ENCODE measurements around the gene VWA5A. TPM values are rescaled to one million over a fixed set of nuclear protein-coding genes. Genes with fewer than 3 reads are reported as not detected.

Gene VWA5A
- polyA plus RNA-seq, 1 donor from 2014 or later = 82.2 TPM

DNA sequence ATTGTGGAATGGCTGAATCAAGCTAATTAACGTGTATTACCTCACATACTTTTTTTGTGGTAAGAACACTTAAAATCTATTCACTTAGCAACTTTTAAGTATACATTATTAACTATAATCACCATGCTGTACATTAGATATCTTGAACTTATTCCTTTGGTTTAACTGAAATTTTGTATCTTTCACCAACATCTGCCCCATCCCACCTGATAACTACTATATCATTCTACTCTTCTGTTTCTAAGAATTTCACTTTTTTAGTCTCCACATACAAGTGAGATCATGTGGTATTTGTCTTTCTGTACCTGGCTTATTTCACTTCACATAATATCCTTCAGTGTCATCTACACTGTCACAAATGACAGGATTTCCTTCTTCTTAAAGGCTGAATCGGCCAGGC is 17.1 kb upstream of the VWA5A start:
- H3K36me3 ChIP-seq (ENCODE audit: insufficient read depth, low read length) = no peaks in the 10 kb centered on the region
- H3K27me3 ChIP-seq (ENCODE audit: insufficient read depth, low read depth, low read length) = no peaks in the 10 kb centered on the region
- H4K20me1 ChIP-seq (ENCODE audit: insufficient read depth) = no peaks in the 10 kb centered on the region
- H3K9me3 ChIP-seq (ENCODE audit: low read length) = no peaks in the 10 kb centered on the region
- H3K27ac ChIP-seq (ENCODE audit: low read length) = no peak overlapping the region
- H3K4me2 ChIP-seq (ENCODE audit: low read length) = no peak overlapping the region
- no peaks in the 10 kb centered on the region for H3F3A ChIP-seq (ENCODE audit: insufficient read depth, low read length, poor library complexity, severe bottlenecking)
- H2AFZ ChIP-seq (ENCODE audit: low read depth, low read length) = no peak overlapping the region
- H3K9ac ChIP-seq (ENCODE audit: low read length) = no peak overlapping the region
- no peaks in the 10 kb centered on the region for H3K9me2 ChIP-seq (ENCODE audit: insufficient read depth, low read length)
- TF ChIP-seq EZH2 (IDR thresholded peaks at IDR 0.05; ENCODE audit: borderline replicate concordance, insufficient read depth, low read length, poor library complexity, severe bottlenecking) (no peak), CTCF (IDR thresholded peaks at IDR 0.05; ENCODE audit: poor library complexity, severe bottlenecking) (no peak), MXI1 (conservative IDR thresholded peaks at IDR 0.05; ENCODE audit: poor library complexity, severe bottlenecking) (no peak), TAF1 (IDR thresholded peaks at IDR 0.05; ENCODE audit: low read depth) (no peak)
- TF ChIP-seq, protein P1, sequence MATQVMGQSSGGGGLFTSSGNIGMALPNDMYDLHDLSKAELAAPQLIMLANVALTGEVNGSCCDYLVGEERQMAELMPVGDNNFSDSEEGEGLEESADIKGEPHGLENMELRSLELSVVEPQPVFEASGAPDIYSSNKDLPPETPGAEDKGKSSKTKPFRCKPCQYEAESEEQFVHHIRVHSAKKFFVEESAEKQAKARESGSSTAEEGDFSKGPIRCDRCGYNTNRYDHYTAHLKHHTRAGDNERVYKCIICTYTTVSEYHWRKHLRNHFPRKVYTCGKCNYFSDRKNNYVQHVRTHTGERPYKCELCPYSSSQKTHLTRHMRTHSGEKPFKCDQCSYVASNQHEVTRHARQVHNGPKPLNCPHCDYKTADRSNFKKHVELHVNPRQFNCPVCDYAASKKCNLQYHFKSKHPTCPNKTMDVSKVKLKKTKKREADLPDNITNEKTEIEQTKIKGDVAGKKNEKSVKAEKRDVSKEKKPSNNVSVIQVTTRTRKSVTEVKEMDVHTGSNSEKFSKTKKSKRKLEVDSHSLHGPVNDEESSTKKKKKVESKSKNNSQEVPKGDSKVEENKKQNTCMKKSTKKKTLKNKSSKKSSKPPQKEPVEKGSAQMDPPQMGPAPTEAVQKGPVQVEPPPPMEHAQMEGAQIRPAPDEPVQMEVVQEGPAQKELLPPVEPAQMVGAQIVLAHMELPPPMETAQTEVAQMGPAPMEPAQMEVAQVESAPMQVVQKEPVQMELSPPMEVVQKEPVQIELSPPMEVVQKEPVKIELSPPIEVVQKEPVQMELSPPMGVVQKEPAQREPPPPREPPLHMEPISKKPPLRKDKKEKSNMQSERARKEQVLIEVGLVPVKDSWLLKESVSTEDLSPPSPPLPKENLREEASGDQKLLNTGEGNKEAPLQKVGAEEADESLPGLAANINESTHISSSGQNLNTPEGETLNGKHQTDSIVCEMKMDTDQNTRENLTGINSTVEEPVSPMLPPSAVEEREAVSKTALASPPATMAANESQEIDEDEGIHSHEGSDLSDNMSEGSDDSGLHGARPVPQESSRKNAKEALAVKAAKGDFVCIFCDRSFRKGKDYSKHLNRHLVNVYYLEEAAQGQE (IDR thresholded peaks at IDR 0.05; ENCODE audit: borderline replicate concordance) = no peak
- no peaks in the 10 kb centered on the region for H3K79me2 ChIP-seq (replicated peaks; ENCODE audit: insufficient read depth, low read length)
- H3K4me3 ChIP-seq (ENCODE audit: low read length) = no peak overlapping the region

- no peak overlapping the region for H3K9ac ChIP-seq (ENCODE audit: low read length)
- TF ChIP-seq EP300 (conservative IDR thresholded peaks at IDR 0.05; ENCODE audit: poor library complexity, severe bottlenecking) (no peak), POLR2AphosphoS5 (IDR thresholded peaks at IDR 0.05) (no peak), RAD21 (conservative IDR thresholded peaks at IDR 0.05) (no peak), SMC3 (conservative IDR thresholded peaks at IDR 0.05; ENCODE audit: poor library complexity) (no peak), TAF1 (IDR thresholded peaks at IDR 0.05; ENCODE audit: low read depth) (no peak), CTCF (IDR thresholded peaks at IDR 0.05; ENCODE audit: poor library complexity, severe bottlenecking) (no peak), MXI1 (conservative IDR thresholded peaks at IDR 0.05; ENCODE audit: poor library complexity, severe bottlenecking) (no peak), EZH2 (IDR thresholded peaks at IDR 0.05; ENCODE audit: borderline replicate concordance, insufficient read depth, low read length, poor library complexity, severe bottlenecking) (no peak)
- TF ChIP-seq, protein P1 (IDR thresholded peaks at IDR 0.05; ENCODE audit: borderline replicate concordance) = no peak
- H3K36me3 ChIP-seq (ENCODE audit: insufficient read depth, low read length) = no peaks in the 10 kb centered on the region
These were observed 13.5 kb upstream of the VWA5A start for GRCh38 chr11:124101737-124102136.

More at GRCh38 chr11:124101737-124102136, 13.5 kb upstream of the VWA5A start:
- no peaks in the 10 kb centered on the region for H3K79me2 ChIP-seq (replicated peaks; ENCODE audit: insufficient read depth, low read length)
- H4K20me1 ChIP-seq (ENCODE audit: insufficient read depth) = no peaks in the 10 kb centered on the region
- no peaks in the 10 kb centered on the region for H3K9me3 ChIP-seq (ENCODE audit: low read length)
- H3K27me3 ChIP-seq (ENCODE audit: insufficient read depth, low read depth, low read length) = no peaks in the 10 kb centered on the region
- H3K4me3 ChIP-seq (ENCODE audit: low read length) = no peak overlapping the region
- no peaks in the 10 kb centered on the region for H3K9me2 ChIP-seq (ENCODE audit: insufficient read depth, low read length)
- H3F3A ChIP-seq (ENCODE audit: insufficient read depth, low read length, poor library complexity, severe bottlenecking) = no peaks in the 10 kb centered on the region
- H3K4me2 ChIP-seq (ENCODE audit: low read length) = no peak overlapping the region
- H2AFZ ChIP-seq (ENCODE audit: low read depth, low read length) = no peak overlapping the region
- H3K27ac ChIP-seq (ENCODE audit: low read length) = no peak overlapping the region

Data from neural cell (in vitro differentiated cells).